GM04503 (cell line): ENCODE data around the gene KSR1.

Experiments
- DNase-seq: peaks from one replicate; pipeline ENCODE4 v3.0.0-alpha.2; 2012; ENCODE audit warnings: low read depth

KSR1 gene

GRCh38 chr17:27591986-27592385 is 135.7 kb downstream of the KSR1 start:
- no peak for DNase-seq

GRCh38 chr17:27593232-27593856 is 137.1 kb downstream of the KSR1 start:
- no peak for DNase-seq

DNA sequence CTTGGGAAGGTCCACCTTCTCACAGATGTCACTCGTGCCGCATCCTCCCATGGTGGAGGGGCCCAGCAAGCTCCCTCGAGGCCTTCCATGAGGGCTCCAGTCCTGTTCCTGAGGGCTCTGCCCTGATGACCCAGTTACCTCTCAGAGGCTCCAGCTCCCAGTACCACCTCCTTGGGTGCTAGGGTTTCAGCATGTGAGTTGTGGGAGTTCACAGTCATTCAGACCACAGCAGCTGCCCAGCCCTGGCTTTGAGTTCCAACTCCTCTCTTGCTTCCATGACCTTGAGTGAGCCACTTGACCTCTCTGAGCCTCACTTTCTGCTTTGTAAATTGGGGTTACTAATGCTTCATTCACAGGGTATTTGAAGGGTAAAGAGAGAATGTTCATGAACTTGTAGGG is 137.6 kb downstream of the KSR1 start:
- no peak for DNase-seq

GRCh38 chr17:27595208-27595607 is 139.0 kb downstream of the KSR1 start:
- no peak for DNase-seq

DNA sequence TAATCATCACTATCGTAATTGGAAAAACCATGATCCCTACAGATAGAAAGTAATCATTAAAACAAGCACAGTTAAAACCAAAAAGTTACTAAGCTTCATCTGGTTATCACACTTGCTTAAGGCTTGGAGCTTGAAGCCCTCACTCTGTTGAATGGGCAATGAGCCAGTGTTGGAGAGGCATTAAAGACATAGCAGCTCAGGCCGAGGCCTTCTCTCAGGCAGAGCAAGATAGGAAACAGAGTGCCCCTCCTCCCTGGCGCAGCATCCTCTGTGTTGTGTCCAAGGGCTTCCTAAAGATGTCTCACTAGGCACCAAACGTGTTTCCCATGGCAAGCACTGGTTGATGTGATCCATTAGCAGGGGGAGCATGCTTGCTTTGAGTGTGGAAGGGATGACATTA is 139.8 kb downstream of the KSR1 start:
- no peak for DNase-seq

DNA sequence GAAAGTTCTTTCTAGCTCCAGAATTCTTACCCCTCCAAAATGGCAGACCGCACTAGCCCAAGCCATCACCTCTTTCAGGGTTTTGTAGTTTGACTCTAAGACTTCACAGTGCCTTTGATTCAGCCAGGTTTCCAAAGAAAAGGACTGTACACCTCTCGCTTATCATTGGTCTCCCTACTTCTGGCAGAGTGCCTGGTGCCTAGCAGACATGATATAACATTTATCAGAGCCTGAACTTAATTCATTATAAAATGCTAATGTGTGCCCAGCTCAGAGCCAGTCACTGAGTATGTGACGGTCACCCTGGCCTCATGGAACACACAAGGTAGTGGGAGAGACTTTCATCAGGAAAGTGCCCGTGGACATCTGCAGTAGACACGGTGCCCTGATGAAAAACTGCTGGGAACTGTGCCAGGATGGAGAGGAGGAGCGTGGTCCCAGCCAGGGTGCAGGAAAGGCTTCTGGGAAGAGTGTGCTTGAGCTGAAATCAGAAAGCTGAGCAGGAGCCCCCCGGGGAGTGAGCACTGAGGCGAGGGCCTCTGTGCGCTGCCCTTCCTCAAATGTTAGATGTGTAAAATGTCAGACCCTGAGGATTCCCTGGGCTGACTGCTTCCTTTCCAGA is 140.4 kb downstream of the KSR1 start:
- no peak for DNase-seq

GRCh38 chr17:27597188-27597580 is 140.9 kb downstream of the KSR1 start:
- no peak for DNase-seq

- no peak for DNase-seq
Observed at GRCh38 chr17:27597783-27598320, 141.6 kb downstream of the KSR1 start.

DNA sequence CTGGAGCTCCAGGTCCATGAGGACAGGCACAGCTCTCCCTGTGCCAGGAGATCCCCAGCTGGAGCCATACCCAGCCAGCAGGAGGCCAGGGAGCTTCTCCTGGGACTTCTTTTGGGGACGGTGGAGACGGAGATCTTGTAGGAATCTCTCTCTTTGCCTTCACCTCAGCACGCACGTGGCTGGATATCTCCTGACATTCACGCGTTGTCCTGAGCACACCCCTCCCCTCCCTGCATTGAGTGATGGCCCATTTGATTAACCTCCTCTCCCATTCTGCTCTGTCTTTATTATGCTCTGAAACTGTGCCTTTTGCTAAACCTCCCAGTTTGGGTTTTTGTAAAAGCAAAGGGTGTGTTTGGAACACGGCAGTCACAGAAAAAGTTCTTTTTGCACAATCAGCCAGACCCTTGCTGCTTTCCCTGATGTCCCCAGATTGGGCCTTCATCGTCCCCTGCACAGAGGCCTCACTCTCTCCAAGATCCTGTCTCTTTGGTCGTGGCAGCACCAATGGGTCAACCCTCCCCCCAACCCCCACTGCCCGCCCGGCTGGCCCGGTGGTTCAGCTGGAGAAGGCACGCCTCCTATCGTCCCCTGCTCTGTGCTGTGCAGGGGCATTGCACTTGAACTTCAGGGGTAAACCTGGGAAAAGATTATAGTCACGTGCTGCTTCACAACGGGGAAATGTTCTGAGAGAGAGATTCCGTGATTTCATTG is 142.2 kb downstream of the KSR1 start:
- DNase-seq: no peak

- DNase-seq: no peak
Observed at GRCh38 chr17:27600471-27600870, 144.2 kb downstream of the KSR1 start.

DNA sequence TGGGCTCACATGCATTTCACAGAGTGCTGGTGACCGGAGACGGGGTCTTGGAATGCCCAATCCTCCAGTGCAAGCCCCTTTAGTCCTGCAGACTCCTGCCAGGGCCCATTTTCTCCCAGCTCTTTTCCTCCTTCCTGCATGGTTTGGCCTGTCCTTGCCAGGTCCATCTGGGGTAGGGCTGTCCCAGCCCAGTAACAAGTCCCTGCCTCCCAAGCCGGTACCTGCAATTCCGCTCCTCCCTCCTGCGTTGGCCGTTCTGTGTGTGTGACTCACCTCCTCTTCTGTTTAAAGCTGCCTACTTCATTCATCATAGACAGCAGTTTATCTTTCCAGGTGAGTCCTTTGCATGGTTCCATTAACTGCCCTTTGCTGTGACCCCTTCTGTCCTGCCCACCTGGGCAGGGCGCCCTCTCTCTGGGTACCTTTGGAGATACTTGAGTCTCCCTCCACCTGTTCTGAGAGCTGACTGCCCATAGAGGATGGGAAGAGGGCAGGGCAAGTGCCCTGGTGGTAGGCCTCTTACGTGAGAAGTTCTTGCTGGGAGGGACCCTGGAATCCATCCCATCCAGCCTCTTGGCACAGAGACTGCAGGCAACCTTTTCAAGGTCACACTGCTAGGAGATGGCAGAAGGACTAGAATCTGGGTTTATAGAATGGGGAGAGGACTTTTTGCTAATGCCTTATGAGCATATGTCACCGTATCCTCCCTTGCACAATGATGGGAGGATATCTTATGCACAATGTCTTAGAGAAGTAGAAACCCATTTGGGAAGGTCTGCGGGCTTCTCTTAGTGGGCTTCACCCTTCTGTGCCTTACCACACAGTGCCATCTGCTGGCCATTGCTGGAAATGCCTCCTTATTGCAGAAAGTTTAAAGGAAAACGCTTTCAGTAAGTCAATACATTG is 145.1 kb downstream of the KSR1 start:
- no peak for DNase-seq

GRCh38 chr17:27601975-27602302 is 145.7 kb downstream of the KSR1 start:
- no peak for DNase-seq

DNA sequence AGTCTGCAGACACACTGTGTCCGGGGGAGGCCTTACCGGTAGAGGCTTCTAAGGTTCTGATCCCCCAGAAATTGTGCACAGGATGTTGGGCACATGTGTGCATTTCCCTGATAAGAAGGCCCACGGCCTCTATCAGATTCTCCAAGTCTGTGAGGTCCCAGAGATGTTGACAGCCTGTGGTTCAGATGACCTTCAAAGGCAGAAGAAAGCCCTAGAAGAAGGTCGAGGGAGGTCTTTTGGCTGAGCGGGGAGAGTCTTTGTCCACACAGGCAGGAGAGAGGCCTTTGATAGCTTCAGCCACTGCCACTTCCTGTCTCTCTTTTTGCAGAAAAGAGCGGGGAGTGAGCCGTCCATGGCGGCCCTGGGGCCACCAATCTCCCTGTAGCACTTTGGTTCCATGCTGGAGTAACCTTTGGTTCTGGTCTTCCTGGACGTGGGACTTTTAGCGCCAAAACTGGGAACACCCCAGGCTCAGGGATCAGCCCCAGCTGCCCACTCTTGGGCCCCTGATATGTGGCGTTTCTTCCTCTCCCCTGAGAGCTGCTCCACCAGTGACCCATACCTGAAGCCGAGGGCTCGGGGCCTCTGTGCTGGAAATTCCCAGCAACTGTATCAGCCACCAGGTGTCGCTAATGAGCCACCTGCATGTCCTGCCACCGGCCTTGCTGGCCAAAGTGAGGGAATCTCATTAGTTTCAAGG is 146.6 kb downstream of the KSR1 start:
- no peak for DNase-seq

DNA sequence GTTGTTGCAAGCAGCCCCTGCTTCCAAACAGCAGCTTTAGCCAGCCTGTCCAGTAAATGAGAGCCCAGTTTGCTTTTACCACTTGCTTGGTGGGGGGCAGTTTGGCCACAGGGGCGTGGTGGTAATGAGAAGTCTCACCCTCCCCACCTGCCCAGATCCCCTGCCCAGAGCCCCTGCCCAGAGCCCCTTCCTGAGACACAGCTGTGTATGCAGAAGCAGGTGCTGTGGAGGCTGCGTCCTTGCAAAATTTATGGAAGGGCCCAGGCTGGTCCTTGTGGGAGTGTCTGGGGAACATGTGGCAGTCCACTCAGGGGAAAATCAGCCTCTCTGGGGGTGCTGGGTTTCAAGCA is 147.1 kb downstream of the KSR1 start:
- DNase-seq: no peak

DNA sequence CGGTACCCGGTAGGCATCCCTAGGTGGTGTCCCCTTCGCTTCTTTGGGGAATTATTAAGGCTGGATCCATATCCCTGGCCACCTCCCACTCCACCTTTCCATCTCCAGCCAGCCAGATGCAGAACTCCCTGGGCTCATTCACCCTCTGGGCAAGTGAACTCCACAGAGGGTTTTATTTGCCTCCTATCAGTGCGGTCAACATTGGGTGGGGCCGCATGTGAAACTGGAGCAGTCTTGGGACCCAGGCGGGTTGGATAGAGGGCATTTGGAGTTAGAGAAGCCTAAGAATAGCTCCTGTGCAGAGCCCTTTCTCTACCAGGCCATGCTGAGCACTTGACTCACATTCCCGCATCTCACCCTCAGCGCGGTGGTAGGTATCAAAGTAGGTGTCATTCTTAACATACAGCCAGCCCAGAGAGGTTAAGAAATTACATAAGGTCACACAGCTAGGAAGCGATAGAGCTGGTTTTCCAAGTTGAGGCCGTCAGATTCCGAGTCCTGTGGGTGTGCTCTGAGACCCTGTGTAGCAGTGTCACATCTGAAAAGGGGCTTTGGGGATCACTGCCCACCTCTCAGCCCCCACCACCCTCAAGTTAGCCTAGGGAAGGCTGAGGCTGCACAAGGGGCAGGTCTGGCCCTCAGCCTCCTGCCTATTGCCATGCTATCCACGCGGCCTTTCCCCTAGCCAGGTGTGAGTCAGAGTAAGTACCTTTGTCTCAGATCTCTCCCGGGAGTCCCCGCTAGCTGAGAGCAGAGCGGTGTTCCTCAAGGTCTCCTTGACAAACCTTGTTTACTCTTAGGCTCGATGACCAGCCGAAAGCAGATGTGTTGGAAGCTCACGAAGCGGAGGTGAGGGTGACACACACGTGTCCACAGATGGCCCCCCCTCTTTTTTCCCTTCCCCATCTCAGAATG is 147.9 kb downstream of the KSR1 start:
- no peak for DNase-seq

DNA sequence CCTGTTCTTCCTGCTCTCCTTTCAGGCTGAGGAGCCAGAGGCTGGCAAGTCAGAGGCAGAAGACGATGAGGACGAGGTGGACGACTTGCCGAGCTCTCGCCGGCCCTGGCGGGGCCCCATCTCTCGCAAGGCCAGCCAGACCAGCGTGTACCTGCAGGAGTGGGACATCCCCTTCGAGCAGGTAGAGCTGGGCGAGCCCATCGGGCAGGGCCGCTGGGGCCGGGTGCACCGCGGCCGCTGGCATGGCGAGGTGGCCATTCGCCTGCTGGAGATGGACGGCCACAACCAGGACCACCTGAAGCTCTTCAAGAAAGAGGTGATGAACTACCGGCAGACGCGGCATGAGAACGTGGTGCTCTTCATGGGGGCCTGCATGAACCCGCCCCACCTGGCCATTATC is 149.2 kb downstream of the KSR1 start:
- DNase-seq: no peak

- no peak for DNase-seq
Observed at GRCh38 chr17:27607521-27608091, 151.4 kb downstream of the KSR1 start.

DNA sequence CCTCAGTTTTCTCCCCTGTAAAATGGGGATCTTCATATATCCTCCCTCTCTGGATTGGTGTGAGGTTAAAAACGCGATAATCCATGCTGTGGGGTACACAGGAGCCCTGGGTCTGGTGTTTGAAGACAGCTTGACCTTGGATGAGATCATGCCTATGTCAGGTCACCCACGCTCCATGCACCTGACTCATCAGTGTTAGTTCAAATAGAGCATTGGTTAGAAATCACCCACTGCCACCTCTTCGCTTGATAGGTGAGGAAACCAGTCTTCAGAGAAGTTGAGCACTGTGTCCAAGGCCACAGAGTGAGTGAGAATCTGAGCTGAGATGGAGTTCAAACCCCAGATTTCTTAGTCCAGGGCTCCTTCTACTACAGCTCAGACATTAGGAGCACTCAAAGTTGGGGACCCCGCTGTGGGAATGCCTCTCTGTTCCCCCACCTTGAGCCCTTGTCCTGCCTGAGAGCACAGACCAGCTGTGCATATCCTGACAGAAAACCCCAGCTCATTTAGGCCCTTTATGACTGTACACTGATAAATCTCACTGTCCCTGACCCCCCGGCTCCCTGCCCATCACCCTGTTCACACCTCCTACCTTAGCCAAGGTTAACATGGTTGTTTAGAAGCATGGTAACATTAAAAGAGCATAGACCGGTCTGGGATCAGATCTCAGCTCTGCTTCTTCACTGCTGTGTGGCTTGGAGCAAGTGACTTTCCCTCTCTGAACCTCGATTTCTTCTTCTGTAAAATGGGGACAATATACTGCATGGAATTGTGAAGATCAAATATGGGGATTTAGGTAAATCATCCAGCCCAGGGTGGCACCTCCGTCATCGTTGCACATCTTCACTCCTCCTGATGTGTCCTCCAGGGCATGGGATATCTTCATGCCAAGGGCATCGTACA is 152.3 kb downstream of the KSR1 start:
- DNase-seq: no peak

- DNase-seq: no peak
Observed at GRCh38 chr17:27609611-27610303, 153.5 kb downstream of the KSR1 start.
